Neuron (in vitro differentiated cells): ENCODE results near the gene DNTTIP2.
"Not testable (repeated sequence)": the region's sequence is repeated elsewhere in the genome, so short reads cannot be mapped to it uniquely, and the experiment has no call there.

ENCODE experiments used
- H2AFZ ChIP-seq: one replicate; pipeline ENCODE4 v1.6.1; 2013; ENCODE audit warnings: low read depth, mild to moderate bottlenecking, inconsistent platforms, low read length, moderate library complexity
- H3K27me3 ChIP-seq: one replicate; pipeline ENCODE4 v1.6.1; 2013; ENCODE audit warnings: low read length; ENCODE audit not compliant: insufficient read depth
- H3K36me3 ChIP-seq: one replicate; pipeline ENCODE4 v1.6.1; 2013; ENCODE audit warnings: low read length; ENCODE audit not compliant: insufficient read depth
- H3K4me1 ChIP-seq: one replicate; pipeline ENCODE4 v1.6.1; 2013; ENCODE audit warnings: low read length; ENCODE audit not compliant: insufficient read depth
- H3K4me3 ChIP-seq: 2 replicates; pipeline ENCODE4 v1.5.1; 2013; ENCODE audit warnings: mild to moderate bottlenecking, low read length, moderate library complexity
- H3K9me3 ChIP-seq: one replicate; pipeline ENCODE4 v1.6.1; 2013; ENCODE audit warnings: low read length

The DNTTIP2 gene

DNA sequence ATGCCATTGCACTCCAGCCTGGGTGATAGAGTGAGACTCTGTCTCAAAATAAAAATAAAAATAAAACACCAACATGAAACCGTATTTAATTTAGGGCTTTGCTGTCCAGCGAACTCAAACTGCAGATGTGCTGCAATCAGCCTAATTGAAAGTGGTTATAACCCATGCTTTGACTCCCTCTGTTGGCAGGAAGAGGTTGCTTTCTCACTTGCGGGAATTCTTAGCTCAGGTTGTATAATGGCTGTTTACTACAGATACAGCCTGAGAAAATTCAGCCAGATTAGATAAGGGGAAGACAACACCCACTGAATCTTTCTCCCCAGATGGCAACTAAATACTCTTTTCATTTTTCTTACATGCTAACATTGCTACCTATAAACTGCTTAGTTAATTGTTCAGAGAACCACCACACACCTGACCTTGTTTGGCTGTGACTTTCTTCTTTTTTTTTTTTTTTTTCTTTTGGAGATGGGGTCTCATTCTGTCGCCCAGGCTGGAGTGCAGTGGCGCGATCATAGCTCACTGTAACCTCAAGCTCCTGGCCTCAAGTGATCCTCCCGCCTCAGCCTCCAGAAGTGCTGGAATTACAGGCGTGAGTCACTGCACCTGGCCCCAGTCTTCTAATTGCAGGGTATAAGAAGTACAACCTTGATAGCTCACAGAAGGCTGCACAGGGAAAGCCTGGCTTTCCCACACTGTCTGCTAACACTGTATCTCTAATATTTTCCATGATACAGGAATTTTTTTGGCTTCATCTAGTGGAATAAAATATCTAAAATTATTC, 34.6 kb downstream of the DNTTIP2 start:
- H3K4me3 ChIP-seq: no peak overlapping the region

DNA sequence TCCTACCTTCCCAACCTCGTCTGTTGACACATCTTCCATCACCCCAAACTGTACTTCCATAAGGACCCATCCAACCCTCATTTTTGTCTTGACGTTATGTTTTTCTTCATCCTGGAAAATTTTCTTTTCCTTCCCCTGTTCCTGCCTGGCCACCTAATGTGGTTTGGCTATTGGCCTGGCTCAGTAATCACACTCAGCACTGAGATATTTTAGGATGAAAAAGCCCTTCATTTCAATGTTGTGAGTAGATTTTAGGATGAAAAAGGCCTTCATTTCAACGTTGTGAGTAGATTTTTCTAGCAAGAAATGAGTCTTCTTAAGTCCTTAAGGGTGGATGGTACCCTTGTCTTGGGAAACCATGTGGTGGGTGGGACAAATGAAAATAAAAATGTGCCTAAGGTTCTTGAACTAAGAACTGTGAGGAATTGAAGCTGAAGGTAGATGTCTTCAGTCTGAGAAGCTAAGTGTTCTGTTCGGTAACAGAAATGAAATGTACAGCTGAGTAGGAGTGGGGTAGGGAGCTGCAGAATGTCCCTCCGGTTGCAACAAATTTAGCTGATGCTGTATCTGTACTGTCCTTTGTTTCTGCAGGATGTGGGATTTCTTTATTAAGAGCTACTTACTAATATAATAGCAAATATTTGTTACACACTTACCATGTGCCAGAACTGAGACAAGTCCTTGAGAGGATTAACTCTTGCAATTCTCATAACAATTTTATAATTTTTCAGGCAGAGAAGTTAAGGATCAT, 36.1 kb downstream of the DNTTIP2 start:
- Histone ChIP-seq H3K9me3 (peaks cover 5% of the 10 kb centered on the region), H3K36me3 (no peaks in the 10 kb centered on the region), H2AFZ (no peak overlapping the region), H3K27me3 (peaks cover 13% of the 10 kb centered on the region), H3K4me3 (no peak overlapping the region), H3K4me1 (peaks cover 14% of the 10 kb centered on the region)

More for the DNA sequence above, 34.6 kb downstream of the DNTTIP2 start:
- peaks cover 13% of the 10 kb centered on the region for H3K27me3 ChIP-seq
- peaks cover 8% of the 10 kb centered on the region for H3K4me1 ChIP-seq
- H2AFZ ChIP-seq: no peak overlapping the region
- H3K36me3 ChIP-seq: no peaks in the 10 kb centered on the region
- H3K9me3 ChIP-seq: peaks cover 5% of the 10 kb centered on the region

DNA sequence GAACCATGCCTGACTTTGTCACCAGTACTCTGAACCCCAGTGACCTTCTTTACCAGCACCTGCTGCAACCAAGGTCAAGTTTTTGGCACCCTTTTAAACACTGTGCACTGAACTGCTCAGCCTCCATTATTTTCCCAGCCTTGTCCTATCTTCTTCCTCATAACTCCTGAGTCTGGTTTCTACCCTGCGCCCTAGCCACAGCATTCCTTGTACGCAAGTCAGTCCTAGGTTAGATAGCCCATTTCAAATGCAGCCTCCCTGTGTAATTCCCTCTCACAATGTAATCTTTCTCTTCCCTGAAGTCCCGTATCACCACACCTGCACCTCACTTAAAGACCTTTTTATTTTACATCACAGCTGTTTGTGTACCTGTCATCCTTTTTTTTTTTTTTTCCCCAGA, 37.2 kb downstream of the DNTTIP2 start:
- peaks cover 5% of the 10 kb centered on the region for H3K9me3 ChIP-seq
- peaks cover 13% of the 10 kb centered on the region for H3K27me3 ChIP-seq
- no peak overlapping the region for H2AFZ ChIP-seq
- H3K4me3 ChIP-seq: no peak overlapping the region
- H3K4me1 ChIP-seq: peaks cover 21% of the 10 kb centered on the region
- H3K36me3 ChIP-seq: no peaks in the 10 kb centered on the region

DNA sequence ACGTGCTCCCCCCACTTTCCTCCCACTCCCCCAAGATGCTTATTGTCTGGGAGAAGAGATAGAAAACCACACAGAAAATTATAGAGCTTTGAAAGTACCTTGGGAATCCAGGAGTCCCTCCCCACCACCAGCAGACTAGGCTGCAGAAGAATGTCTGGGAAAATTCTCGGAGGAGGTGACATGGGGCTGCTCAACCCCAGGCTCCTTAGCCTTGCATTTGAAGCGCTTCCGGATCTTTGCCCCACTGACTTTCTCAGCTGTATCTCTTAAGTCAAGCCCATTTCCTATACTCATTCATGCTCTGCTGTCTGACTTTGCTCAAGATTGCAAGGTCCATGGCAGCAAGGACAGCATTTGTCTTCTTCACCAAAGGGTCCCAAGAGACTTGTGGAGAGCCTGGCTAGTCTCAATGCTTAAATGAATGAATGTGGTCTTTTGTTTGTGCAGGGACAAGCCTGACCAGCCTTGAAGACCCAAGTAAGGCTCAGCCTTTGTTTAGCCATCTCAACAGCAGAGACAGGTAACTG, 38.0 kb downstream of the DNTTIP2 start:
- peaks cover 13% of the 10 kb centered on the region for H3K27me3 ChIP-seq
- no peak overlapping the region for H2AFZ ChIP-seq
- H3K36me3 ChIP-seq: no peaks in the 10 kb centered on the region
- H3K4me1 ChIP-seq: peaks cover 21% of the 10 kb centered on the region
- H3K4me3 ChIP-seq: no peak overlapping the region
- H3K9me3 ChIP-seq: peaks cover 5% of the 10 kb centered on the region

DNA sequence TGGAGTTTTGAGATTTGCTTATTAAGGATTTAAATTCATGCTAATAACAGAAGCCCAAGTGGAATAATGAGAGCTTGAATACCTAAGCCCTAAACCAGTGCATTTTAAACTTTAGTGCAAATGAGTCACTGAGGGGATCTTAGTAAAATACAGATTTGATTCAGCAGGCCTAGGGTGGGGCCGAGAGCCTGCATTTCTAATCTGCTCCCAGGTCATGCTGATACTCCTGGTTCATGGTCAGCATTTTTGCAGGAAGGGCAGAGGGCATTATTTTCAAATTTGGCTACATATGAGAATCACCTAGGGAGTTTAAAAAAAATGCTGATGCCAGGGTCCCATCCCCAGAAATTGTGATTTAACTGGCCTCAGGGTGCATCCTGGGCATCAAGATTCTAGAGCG, 39.3 kb downstream of the DNTTIP2 start:
- Histone ChIP-seq H3K27me3 (peaks cover 13% of the 10 kb centered on the region), H3K4me1 (peaks cover 14% of the 10 kb centered on the region), H3K36me3 (no peaks in the 10 kb centered on the region), H3K4me3 (no peak overlapping the region), H2AFZ (no peak overlapping the region), H3K9me3 (peaks cover 5% of the 10 kb centered on the region)

GRCh38 chr1:93839307-93839706, 39.7 kb downstream of the DNTTIP2 start:
- H3K27me3 ChIP-seq: peaks cover 13% of the 10 kb centered on the region
- H3K36me3 ChIP-seq: no peaks in the 10 kb centered on the region
- no peak overlapping the region for H2AFZ ChIP-seq
- peaks cover 14% of the 10 kb centered on the region for H3K4me1 ChIP-seq
- peaks cover 7% of the 10 kb centered on the region for H3K9me3 ChIP-seq
- H3K4me3 ChIP-seq: no peak overlapping the region

GRCh38 chr1:93837961-93838360, 41.0 kb downstream of the DNTTIP2 start:
- Histone ChIP-seq H3K36me3 (no peaks in the 10 kb centered on the region), H3K4me3 (no peak overlapping the region), H3K27me3 (peaks cover 13% of the 10 kb centered on the region), H2AFZ (no peak overlapping the region), H3K4me1 (peaks cover 14% of the 10 kb centered on the region), H3K9me3 (peaks cover 10% of the 10 kb centered on the region)

- not testable (repeated sequence) for H3K4me1 ChIP-seq, H3K9me3 ChIP-seq, H2AFZ ChIP-seq, H3K4me3 ChIP-seq, H3K27me3 ChIP-seq, H3K36me3 ChIP-seq
Measured at GRCh38 chr1:93833293-93833692, 45.7 kb downstream of the DNTTIP2 start.

GRCh38 chr1:93829061-93829460, 49.9 kb downstream of the DNTTIP2 start:
- peaks cover 7% of the 10 kb centered on the region for H3K9me3 ChIP-seq
- no peaks in the 10 kb centered on the region for H3K36me3 ChIP-seq
- H3K4me1 ChIP-seq: no peaks in the 10 kb centered on the region
- H2AFZ ChIP-seq: no peak overlapping the region
- peaks cover 5% of the 10 kb centered on the region for H3K27me3 ChIP-seq
- no peak overlapping the region for H3K4me3 ChIP-seq

DNA sequence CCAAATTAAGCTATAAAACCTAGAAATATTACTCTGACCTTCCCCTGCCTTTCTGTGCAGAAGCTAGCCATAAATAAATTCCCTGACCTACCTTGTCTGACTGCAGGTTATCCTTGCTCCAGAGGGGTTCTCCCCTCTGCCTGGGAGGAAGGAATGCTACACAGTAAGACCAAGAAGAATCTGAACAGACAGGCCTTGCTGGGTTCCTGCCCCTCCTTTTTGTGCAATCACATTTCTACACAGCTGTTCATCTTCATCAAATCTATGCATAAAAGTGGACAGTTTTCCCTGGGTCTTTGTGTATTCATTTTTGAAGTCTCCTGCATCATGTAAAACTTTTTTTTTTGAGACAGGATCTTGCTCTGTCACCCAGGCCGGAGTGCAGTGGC, 50.6 kb downstream of the DNTTIP2 start:
- no peak overlapping the region for H2AFZ ChIP-seq
- H3K4me1 ChIP-seq: no peaks in the 10 kb centered on the region
- no peaks in the 10 kb centered on the region for H3K36me3 ChIP-seq
- no peak overlapping the region for H3K4me3 ChIP-seq
- peaks cover 5% of the 10 kb centered on the region for H3K27me3 ChIP-seq
- peaks cover 7% of the 10 kb centered on the region for H3K9me3 ChIP-seq

- no peaks in the 10 kb centered on the region for H3K36me3 ChIP-seq
- no peaks in the 10 kb centered on the region for H3K4me1 ChIP-seq
- peaks cover 5% of the 10 kb centered on the region for H3K9me3 ChIP-seq
- H3K27me3 ChIP-seq: peaks cover 5% of the 10 kb centered on the region
- no peak overlapping the region for H3K4me3 ChIP-seq
- no peak overlapping the region for H2AFZ ChIP-seq
Measured at GRCh38 chr1:93827633-93828366, 51.2 kb downstream of the DNTTIP2 start.

GRCh38 chr1:93827128-93827527, 51.9 kb downstream of the DNTTIP2 start:
- H3K4me3 ChIP-seq: no peak overlapping the region
- peaks cover 5% of the 10 kb centered on the region for H3K27me3 ChIP-seq
- no peak overlapping the region for H2AFZ ChIP-seq
- no peaks in the 10 kb centered on the region for H3K4me1 ChIP-seq
- no peaks in the 10 kb centered on the region for H3K36me3 ChIP-seq
- H3K9me3 ChIP-seq: peaks cover 3% of the 10 kb centered on the region

DNA sequence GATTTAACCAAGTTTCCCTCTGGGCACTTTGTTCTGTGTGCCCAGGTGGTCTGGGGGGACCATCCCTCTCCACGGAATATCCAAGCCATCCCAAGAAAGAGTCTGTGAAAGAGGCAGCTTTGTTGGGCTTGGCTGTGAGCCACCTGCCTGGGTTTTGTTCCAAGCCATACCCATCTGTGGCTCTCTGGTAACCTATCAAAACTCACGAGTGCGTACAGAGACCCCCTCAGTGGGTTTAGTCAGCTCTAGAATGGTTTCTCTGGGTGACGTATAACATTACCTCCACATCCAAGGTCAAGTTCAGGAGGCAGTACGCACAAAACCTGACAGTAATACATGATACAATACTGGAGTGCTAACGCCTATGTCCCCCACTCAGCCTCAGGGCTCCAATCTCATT, 54.2 kb downstream of the DNTTIP2 start:
- Histone ChIP-seq H3K4me1 (no peaks in the 10 kb centered on the region), H3K36me3 (no peaks in the 10 kb centered on the region), H3K9me3 (no peaks in the 10 kb centered on the region), H3K27me3 (peaks cover 3% of the 10 kb centered on the region), H2AFZ (no peak overlapping the region), H3K4me3 (no peak overlapping the region)
